ENCODE measurements around the gene AACS. TPM values are rescaled to one million over a fixed set of nuclear protein-coding genes. Genes with fewer than 3 reads are reported as not detected.

AACS gene
- total and polyA plus RNA-seq, 4 donors, result 15.4 to 33.5 (median 17.6) TPM

DNA sequence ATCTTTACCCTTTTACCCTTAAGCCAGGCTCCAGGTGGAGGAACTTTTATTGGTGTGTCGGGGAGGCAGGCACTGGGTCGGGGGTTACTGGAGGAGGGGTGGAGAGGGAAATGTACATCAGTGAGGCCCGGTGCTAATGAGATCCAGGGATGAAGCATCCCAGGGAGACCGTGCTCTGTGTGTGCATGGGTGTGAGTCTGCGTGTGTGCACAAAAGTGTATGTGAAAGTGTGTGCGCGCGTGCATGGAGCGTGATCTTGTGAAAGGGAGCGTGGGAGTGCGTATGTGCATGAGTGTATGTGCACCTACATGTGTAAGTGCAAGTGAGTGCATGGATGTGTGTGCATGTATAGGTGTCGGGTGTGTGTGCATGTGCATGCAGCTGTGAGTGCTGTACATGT, 55.3 kb downstream of the AACS start:
- no peak for DNase-seq
- WGBS, 2 donors, result 97 to 98% methylated on average over 12 of the region's 12 CpGs
- Histone ChIP-seq H3K9me3 (ENCODE audit: control insufficient read depth in 4 of 4, insufficient read depth in 3 of 4, low read length in 3 of 4) (no peaks in the 10 kb centered on the region), H3K27ac (ENCODE audit: low read depth in 1 of 2, low read length in 1 of 2) (peak overlapping the region in 1 of 2 donors; percentile 15), H3K4me1 (ENCODE audit: control insufficient read depth in 5 of 5, insufficient read depth in 5 of 5, low read length in 5 of 5) (peaks cover 0 to 4% (median 0%) of the 10 kb centered on the region in 5 donors), H3K27me3 (ENCODE audit: control insufficient read depth in 3 of 3, insufficient read depth in 3 of 3, low read length in 2 of 3) (no peaks in the 10 kb centered on the region), H3K36me3 (ENCODE audit: control insufficient read depth in 4 of 4, insufficient read depth in 4 of 4, low read length in 4 of 4) (peaks cover 0 to 18% (median 7%) of the 10 kb centered on the region in 4 donors), H3K4me3 (no peak overlapping the region), H3K9ac (ENCODE audit: insufficient read depth in 1 of 2, low read length in 2 of 2) (no peak overlapping the region)
- no peak for ATAC-seq (ENCODE audit: insufficient read depth, low FRiP score)
- TF ChIP-seq, protein P1, sequence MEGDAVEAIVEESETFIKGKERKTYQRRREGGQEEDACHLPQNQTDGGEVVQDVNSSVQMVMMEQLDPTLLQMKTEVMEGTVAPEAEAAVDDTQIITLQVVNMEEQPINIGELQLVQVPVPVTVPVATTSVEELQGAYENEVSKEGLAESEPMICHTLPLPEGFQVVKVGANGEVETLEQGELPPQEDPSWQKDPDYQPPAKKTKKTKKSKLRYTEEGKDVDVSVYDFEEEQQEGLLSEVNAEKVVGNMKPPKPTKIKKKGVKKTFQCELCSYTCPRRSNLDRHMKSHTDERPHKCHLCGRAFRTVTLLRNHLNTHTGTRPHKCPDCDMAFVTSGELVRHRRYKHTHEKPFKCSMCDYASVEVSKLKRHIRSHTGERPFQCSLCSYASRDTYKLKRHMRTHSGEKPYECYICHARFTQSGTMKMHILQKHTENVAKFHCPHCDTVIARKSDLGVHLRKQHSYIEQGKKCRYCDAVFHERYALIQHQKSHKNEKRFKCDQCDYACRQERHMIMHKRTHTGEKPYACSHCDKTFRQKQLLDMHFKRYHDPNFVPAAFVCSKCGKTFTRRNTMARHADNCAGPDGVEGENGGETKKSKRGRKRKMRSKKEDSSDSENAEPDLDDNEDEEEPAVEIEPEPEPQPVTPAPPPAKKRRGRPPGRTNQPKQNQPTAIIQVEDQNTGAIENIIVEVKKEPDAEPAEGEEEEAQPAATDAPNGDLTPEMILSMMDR (IDR thresholded peaks at IDR 0.05; ENCODE audit: control extremely low read depth, extremely low read depth), result no peak

DNA sequence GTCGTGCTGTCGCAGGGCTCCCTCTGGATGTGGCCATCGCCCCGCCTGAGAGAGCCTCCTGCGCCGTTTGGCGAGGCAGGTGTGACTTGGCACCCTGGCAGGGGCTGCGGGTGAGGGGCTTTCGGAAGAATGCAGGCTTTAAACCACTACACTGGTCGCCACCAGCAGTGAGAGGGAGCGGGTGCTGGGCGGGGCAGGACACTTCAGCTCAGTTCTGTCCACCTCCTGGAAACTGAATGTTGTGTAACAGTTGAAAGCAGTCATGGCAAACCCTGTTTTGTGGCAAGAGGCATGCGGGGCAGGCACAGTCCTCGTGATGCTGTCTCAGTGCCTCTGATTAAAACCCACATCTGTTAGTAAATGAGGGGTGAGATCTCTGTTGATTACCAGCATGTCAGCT, 55.9 kb downstream of the AACS start:
- Histone ChIP-seq H3K36me3 (ENCODE audit: control insufficient read depth in 4 of 4, insufficient read depth in 4 of 4, low read length in 4 of 4) (peaks cover 0 to 15% (median 7%) of the 10 kb centered on the region in 4 donors), H3K27ac (ENCODE audit: low read depth in 1 of 2, low read length in 1 of 2) (peak overlapping the region in 1 of 2 donors; percentile 15), H3K9me3 (ENCODE audit: control insufficient read depth in 4 of 4, insufficient read depth in 3 of 4, low read length in 3 of 4) (no peaks in the 10 kb centered on the region), H3K4me3 (no peak overlapping the region), H3K9ac (ENCODE audit: insufficient read depth in 1 of 2, low read length in 2 of 2) (no peak overlapping the region), H3K4me1 (ENCODE audit: control insufficient read depth in 5 of 5, insufficient read depth in 5 of 5, low read length in 5 of 5) (peaks cover 0 to 4% (median 0%) of the 10 kb centered on the region in 5 donors), H3K27me3 (ENCODE audit: control insufficient read depth in 3 of 3, insufficient read depth in 3 of 3, low read length in 2 of 3) (no peaks in the 10 kb centered on the region)
- ATAC-seq (ENCODE audit: insufficient read depth, low FRiP score) (no peak), DNase-seq (no peak)
- TF ChIP-seq, protein P1 (IDR thresholded peaks at IDR 0.05; ENCODE audit: control extremely low read depth, extremely low read depth), result no peak
- 81 to 88% methylated on average over 14 of the region's 14 CpGs for WGBS, 2 donors

DNA sequence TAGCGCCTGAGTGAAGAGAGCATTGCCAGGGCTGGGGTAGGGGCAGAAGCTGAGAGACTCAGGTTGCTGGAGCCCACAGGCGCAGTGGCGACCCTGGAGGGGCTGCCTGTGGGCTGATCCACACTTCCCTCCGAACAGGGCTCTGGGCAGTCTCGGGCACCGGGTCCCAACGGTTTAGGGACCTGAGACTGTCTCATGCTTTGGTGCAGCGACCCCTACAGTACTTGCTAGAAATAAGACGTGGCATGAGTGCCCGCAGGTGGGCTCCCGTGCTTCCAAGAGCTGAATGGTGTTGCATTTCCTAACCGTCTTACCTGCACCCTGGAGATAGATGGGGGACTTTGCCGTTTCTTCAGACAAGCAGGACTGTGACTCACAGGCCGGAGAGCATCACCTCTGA, 57.4 kb downstream of the AACS start:
- 95% methylated on average over 14 of the region's 14 CpGs for WGBS, 2 donors
- ATAC-seq (ENCODE audit: insufficient read depth, low FRiP score) (no peak), DNase-seq (no peak)
- Histone ChIP-seq H3K27me3 (ENCODE audit: control insufficient read depth in 3 of 3, insufficient read depth in 3 of 3, low read length in 2 of 3) (no peaks in the 10 kb centered on the region), H3K9ac (ENCODE audit: insufficient read depth in 1 of 2, low read length in 2 of 2) (no peak overlapping the region), H3K4me3 (no peak overlapping the region), H3K4me1 (ENCODE audit: control insufficient read depth in 5 of 5, insufficient read depth in 5 of 5, low read length in 5 of 5) (peaks cover 0 to 4% (median 0%) of the 10 kb centered on the region in 5 donors), H3K36me3 (ENCODE audit: control insufficient read depth in 4 of 4, insufficient read depth in 4 of 4, low read length in 4 of 4) (peaks cover 0 to 12% (median 6%) of the 10 kb centered on the region in 4 donors), H3K9me3 (ENCODE audit: control insufficient read depth in 4 of 4, insufficient read depth in 3 of 4, low read length in 3 of 4) (no peaks in the 10 kb centered on the region), H3K27ac (ENCODE audit: low read depth in 1 of 2, low read length in 1 of 2) (no peak overlapping the region)
- TF ChIP-seq, protein P1 (IDR thresholded peaks at IDR 0.05; ENCODE audit: control extremely low read depth, extremely low read depth), result no peak
